MM.1S (cell line): ENCODE measurements around the gene OSBPL10.
A peak's percentile ranks its signal among the peaks of the same experiment; 100 is the strongest.

Source experiments
- DNase-seq: peaks from one replicate; pipeline ENCODE4 v3.0.0-alpha.2; 2015
- H2AFZ ChIP-seq: fragments of 300-600 bp; sonication (generic); 2 replicates; pipeline ENCODE4 v1.6.0; 2016; ENCODE audit warnings: antibody characterized with exemption, low read length
- H3F3A ChIP-seq: fragments of 300-600 bp; sonication (generic); 2 replicates; pipeline ENCODE4 v1.6.1; 2016; ENCODE audit warnings: mild to moderate bottlenecking, antibody characterized with exemption, low read length, moderate library complexity, mixed read lengths; ENCODE audit not compliant: insufficient read depth
- H3K27ac ChIP-seq: fragments of 300-600 bp; sonication (generic); 2 replicates; pipeline ENCODE4 v1.5.1; 2016; ENCODE audit warnings: mild to moderate bottlenecking, low read length
- H3K27me3 ChIP-seq: fragments of 300-600 bp; sonication (generic); replicated peaks from 2 replicates; pipeline ENCODE4 v1.6.0; 2016; ENCODE audit warnings: low read length; ENCODE audit not compliant: insufficient read depth
- H3K36me3 ChIP-seq: fragments of 300-600 bp; sonication (generic); replicated peaks from 2 replicates; pipeline ENCODE4 v1.6.1; 2016; ENCODE audit warnings: mild to moderate bottlenecking, low read length, mixed read lengths; ENCODE audit not compliant: insufficient read depth
- H3K4me1 ChIP-seq: fragments of 300-600 bp; sonication (generic); 2 replicates; pipeline ENCODE4 v1.6.1; 2016; ENCODE audit warnings: low read length, mixed read lengths
- H3K4me2 ChIP-seq: fragments of 300-600 bp; sonication (generic); 2 replicates; pipeline ENCODE4 v1.6.0; 2016; ENCODE audit warnings: low read depth, low read length
- H3K4me3 ChIP-seq: fragments of 300-600 bp; sonication (generic); 2 replicates; pipeline ENCODE4 v1.5.1; 2016; ENCODE audit warnings: low read length, mixed read lengths
- H3K79me2 ChIP-seq: fragments of 300-600 bp; sonication (generic); 2 replicates; pipeline ENCODE4 v1.6.1; 2016; ENCODE audit warnings: mixed run types, low read length, mixed read lengths
- H3K9ac ChIP-seq: fragments of 300-600 bp; sonication (generic); 2 replicates; pipeline ENCODE4 v1.6.1; 2016; ENCODE audit warnings: low read length, mixed read lengths
- H3K9me2 ChIP-seq: fragments of 300-600 bp; sonication (generic); replicated peaks from 2 replicates; pipeline ENCODE4 v1.6.1; 2016; ENCODE audit warnings: mild to moderate bottlenecking, low read length, mixed read lengths; ENCODE audit not compliant: insufficient read depth
- H3K9me3 ChIP-seq: fragments of 300-600 bp; sonication (generic); replicated peaks from 2 replicates; pipeline ENCODE4 v1.6.1; 2016; ENCODE audit warnings: mild to moderate bottlenecking, low read length, mixed read lengths; ENCODE audit not compliant: insufficient read depth
- H4K20me1 ChIP-seq: fragments of 300-600 bp; sonication (generic); 2 replicates; pipeline ENCODE4 v1.6.1; 2016; ENCODE audit warnings: mild to moderate bottlenecking, low read length, moderate library complexity, mixed read lengths; ENCODE audit not compliant: insufficient read depth
- EZH2 ChIP-seq: fragments of 300-600 bp; sonication (generic); optimal IDR thresholded peaks from 2 replicates; pipeline ENCODE3; 2017; ENCODE audit warnings: low read depth, mild to moderate bottlenecking, antibody characterized with exemption, low read length, mixed read lengths
- EZH2phosphoT487 ChIP-seq: fragments of 300-600 bp; sonication (generic); IDR thresholded peaks from 2 replicates; pipeline ENCODE4 v1.6.1; 2018; ENCODE audit warnings: antibody characterized with exemption, low read length
- TF ChIP-seq, protein P1 (sequence below): fragments of 300-600 bp; sonication (generic); IDR thresholded peaks from 2 replicates; pipeline ENCODE4 v1.5.1; 2016; ENCODE audit warnings: antibody characterized with exemption, low read length, mixed read lengths

The OSBPL10 gene

DNA sequence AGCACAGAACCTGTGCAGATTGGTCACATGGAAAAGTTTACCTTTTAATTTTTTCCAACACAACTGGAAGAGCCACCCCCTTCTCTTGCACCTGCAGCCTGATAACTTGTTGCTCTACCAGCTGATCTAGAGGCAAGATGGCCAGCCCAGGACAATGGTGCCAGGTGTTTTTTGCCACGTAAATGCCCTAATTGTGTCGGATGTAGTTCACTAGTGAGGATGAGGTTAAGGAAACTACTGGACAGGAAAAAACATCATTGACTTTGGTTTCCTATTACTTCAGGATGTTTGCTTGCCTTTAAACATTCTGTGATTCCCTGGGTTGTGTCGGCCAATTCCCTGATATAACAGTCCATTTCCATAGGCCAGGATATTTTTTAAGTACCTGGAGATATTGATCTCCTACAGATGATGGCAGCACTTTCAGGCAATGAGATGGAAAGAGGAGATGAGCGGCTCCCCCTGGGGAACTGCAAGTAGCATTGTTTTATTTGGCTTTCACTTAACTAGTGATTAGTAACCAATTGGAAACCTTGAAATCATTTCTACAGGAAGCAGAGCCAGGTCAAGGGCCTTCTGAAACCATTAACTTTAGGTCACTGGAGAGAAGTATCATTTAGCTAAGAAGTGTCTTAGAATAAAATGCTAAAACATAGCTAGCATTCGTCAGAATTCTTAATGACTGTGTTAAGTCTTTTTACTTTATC is 72.5 kb downstream of the OSBPL10 start:
- no peak for DNase-seq
- no peaks in the 10 kb centered on the region for H3K9me3 ChIP-seq
- H4K20me1 ChIP-seq, result no peaks in the 10 kb centered on the region
- no peak overlapping the region for H3K4me3 ChIP-seq
- H3K9me2 ChIP-seq, result no peaks in the 10 kb centered on the region
- H3F3A ChIP-seq, result no peaks in the 10 kb centered on the region
- H3K27ac ChIP-seq, result no peak overlapping the region
- no peaks in the 10 kb centered on the region for H3K79me2 ChIP-seq
- H3K4me2 ChIP-seq, result no peak overlapping the region
- H3K9ac ChIP-seq, result no peak overlapping the region
- TF ChIP-seq, protein P1, sequence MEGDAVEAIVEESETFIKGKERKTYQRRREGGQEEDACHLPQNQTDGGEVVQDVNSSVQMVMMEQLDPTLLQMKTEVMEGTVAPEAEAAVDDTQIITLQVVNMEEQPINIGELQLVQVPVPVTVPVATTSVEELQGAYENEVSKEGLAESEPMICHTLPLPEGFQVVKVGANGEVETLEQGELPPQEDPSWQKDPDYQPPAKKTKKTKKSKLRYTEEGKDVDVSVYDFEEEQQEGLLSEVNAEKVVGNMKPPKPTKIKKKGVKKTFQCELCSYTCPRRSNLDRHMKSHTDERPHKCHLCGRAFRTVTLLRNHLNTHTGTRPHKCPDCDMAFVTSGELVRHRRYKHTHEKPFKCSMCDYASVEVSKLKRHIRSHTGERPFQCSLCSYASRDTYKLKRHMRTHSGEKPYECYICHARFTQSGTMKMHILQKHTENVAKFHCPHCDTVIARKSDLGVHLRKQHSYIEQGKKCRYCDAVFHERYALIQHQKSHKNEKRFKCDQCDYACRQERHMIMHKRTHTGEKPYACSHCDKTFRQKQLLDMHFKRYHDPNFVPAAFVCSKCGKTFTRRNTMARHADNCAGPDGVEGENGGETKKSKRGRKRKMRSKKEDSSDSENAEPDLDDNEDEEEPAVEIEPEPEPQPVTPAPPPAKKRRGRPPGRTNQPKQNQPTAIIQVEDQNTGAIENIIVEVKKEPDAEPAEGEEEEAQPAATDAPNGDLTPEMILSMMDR, result peak; percentile 10; the same call in 1 of the 2 replicates
- no peak for TF ChIP-seq EZH2phosphoT487
- no peak for TF ChIP-seq EZH2
- H2AFZ ChIP-seq, result no peak overlapping the region
- no peaks in the 10 kb centered on the region for H3K4me1 ChIP-seq
- no peaks in the 10 kb centered on the region for H3K36me3 ChIP-seq
- H3K27me3 ChIP-seq, result no peaks in the 10 kb centered on the region

DNA sequence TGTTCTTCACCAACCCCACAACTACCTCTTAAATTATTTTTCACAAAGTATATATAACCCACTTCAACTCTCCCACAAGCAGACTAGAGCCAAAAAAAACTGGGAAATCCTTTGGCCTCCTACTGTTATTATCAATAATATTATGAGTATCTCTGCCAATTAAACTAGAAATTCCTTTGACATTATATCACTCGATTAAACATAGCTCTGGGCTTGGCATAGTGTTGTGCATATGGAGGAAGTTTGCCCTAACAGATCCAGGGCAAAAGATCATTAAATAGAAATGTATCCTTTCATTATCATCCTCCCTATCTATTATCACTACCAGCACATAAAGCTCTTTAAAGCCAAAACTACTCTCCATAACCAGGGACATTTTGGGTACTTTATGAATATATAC is 74.9 kb downstream of the OSBPL10 start:
- Histone ChIP-seq H3K27me3 (no peaks in the 10 kb centered on the region), H3K4me1 (no peaks in the 10 kb centered on the region), H3K9me3 (no peaks in the 10 kb centered on the region), H3K9ac (no peak overlapping the region), H3K79me2 (no peaks in the 10 kb centered on the region), H3F3A (no peaks in the 10 kb centered on the region), H3K9me2 (no peaks in the 10 kb centered on the region), H3K27ac (no peak overlapping the region), H3K4me3 (no peak overlapping the region), H2AFZ (no peak overlapping the region), H3K36me3 (no peaks in the 10 kb centered on the region), H4K20me1 (no peaks in the 10 kb centered on the region), H3K4me2 (no peak overlapping the region)
- TF ChIP-seq EZH2phosphoT487, result no peak
- TF ChIP-seq EZH2, result no peak
- TF ChIP-seq, protein P1, result no peak
- DNase-seq, result no peak

DNA sequence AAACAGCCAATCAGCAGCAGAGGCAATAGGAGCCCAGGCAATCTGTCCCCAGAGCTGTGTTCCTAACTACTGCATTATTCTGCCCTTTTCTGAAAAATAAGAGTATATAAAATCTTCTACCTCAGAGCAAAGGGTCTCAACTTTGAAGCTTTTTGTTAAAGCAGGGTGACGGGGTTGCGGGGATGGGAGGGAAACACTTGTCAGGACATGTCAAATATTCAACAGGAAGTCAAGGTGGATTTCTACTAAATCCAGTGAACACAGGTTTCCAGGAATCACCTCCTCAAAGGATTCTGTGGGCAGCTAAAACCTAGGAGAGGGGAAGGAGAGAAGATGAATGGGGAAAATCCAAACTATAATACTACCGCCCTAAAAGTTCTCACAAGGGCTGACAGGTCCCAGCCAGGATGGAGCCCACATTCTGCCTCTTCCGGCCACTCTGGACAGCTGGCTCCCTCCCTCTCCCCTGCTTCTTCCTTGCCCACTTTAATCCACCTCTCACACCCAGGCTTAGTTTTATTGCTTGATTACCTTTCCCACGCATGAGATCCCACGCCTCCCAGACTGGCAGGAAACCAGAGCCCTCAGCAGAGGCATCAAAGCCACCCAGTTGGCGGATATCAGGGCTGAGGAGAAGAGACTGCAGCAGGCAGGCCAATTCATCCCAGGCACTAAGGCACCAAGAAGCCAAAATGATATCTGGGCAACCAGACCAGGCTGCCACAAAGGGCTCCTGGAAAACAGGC is 77.2 kb downstream of the OSBPL10 start:
- H3K4me1 ChIP-seq, result no peaks in the 10 kb centered on the region
- H3K27me3 ChIP-seq, result no peaks in the 10 kb centered on the region
- no peak for TF ChIP-seq EZH2
- no peak for TF ChIP-seq EZH2phosphoT487
- TF ChIP-seq, protein P1, result no peak
- H3F3A ChIP-seq, result no peaks in the 10 kb centered on the region
- no peak overlapping the region for H2AFZ ChIP-seq
- H3K4me3 ChIP-seq, result no peak overlapping the region
- no peaks in the 10 kb centered on the region for H3K36me3 ChIP-seq
- no peaks in the 10 kb centered on the region for H4K20me1 ChIP-seq
- H3K27ac ChIP-seq, result no peak overlapping the region
- no peaks in the 10 kb centered on the region for H3K9me3 ChIP-seq
- H3K79me2 ChIP-seq, result no peaks in the 10 kb centered on the region
- H3K4me2 ChIP-seq, result no peak overlapping the region
- no peak overlapping the region for H3K9ac ChIP-seq
- H3K9me2 ChIP-seq, result no peaks in the 10 kb centered on the region
- no peak for DNase-seq
